ENCODE results near the gene LETM1. TPM values are rescaled to one million over a fixed set of nuclear protein-coding genes. Genes with fewer than 3 reads are reported as not detected.

Gene LETM1
- total and polyA plus RNA-seq, 2 of the 8 experiments (the other 6 are each of a cell fraction or from before 2014, with no cell fraction given), result 19.8 to 50.1 TPM

DNA sequence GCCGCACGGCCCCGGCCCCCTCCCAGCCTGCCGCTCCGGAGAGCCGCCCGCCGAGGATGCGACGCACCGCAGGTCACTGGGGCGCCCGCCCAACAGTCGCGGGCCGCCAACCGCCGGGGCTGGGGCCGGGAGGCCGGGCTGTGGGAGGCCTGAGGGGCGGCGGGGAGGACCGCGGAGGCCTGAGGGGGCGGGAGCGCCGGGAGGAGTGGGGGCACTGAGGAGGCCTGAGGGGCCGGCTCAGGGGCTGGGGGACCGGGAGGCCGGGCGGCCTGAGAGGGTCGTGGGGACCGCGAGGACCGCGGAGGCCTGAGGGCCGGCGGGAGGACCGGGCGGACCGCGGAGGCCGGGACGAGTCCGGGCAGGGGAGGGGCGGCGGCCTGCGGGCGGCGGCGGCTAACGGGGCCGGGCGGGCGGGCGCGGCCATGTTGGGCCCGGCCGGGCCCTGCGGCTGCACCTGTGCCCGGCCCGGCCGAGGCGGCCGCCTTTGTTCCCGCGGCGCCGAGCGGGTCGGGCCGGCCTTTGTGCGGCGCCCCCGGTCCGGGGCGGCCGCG, 15.6 kb upstream of the LETM1 start:
- no peak overlapping the region; the same call in 1 of the 2 replicates for H3K18ac ChIP-seq (ENCODE audit: extremely low read depth, low read length)
- H3K14ac ChIP-seq (ENCODE audit: insufficient read length), result no peak overlapping the region
- no peak overlapping the region for H2AFZ ChIP-seq (ENCODE audit: low read length)
- peak overlapping the region; percentile 79; a peak in 2 of 4 replicates for H3K4me2 ChIP-seq (ENCODE audit: insufficient read depth in 1 of 2, low read depth in 2 of 2, low read length in 2 of 2)
- H3K56ac ChIP-seq (replicated peaks; ENCODE audit: insufficient read length, low read depth, low read length), result no peak overlapping the region
- peaks cover 8% of the 10 kb centered on the region for H3K23me2 ChIP-seq (ENCODE audit: low read depth, low read length)
- H2BK15ac ChIP-seq (ENCODE audit: low read length), result no peak overlapping the region
- H2BK12ac ChIP-seq (ENCODE audit: low read depth, low read length), result no peak overlapping the region
- H2BK120ac ChIP-seq (replicated peaks; ENCODE audit: low read depth, low read length), result no peak overlapping the region
- peaks cover 0 to 9% (median 5%) of the 10 kb centered on the region in 4 experiments; a peak in 6 of 7 replicates for H3K4me1 ChIP-seq (replicated peaks in 1 of 4; ENCODE audit: control insufficient read depth in 3 of 4, insufficient read depth in 4 of 4, low read length in 3 of 4)
- peaks cover 12 to 20% of the 10 kb centered on the region in 2 experiments for H4K20me1 ChIP-seq (replicated peaks in 1 of 2; ENCODE audit: control insufficient read depth in 1 of 2, insufficient read depth in 2 of 2, low read length in 2 of 2)
- H2BK5ac ChIP-seq (ENCODE audit: low read depth, low read length), result no peak overlapping the region
- ChIA-PET CTCF (ENCODE audit: partially characterized antibody) (no interaction called here), POLR2A (ENCODE audit: partially characterized antibody) (no interaction called here)
- no peaks in the 10 kb centered on the region for H3K9me3 ChIP-seq (ENCODE audit: insufficient read depth in 2 of 2, low read depth in 1 of 2, low read length in 1 of 2)
- peak overlapping the region; percentile 12; the same call in 1 of the 2 replicates for H4K8ac ChIP-seq (ENCODE audit: extremely low read depth, insufficient read depth, low read length)
- H3K36me3 ChIP-seq (ENCODE audit: control insufficient read depth in 2 of 4, insufficient read depth in 4 of 4, low read length in 3 of 4), result no peaks in the 10 kb centered on the region
- H4K91ac ChIP-seq (replicated peaks; ENCODE audit: insufficient read length, low read length), result no peak overlapping the region
- peaks cover 12 to 44% of the 10 kb centered on the region in 2 experiments for H3K79me2 ChIP-seq (ENCODE audit: control insufficient read depth in 1 of 2, insufficient read depth in 2 of 2, low read length in 2 of 2)
- peak overlapping the region; percentile 63 to 100 (median 78); a peak in 7 of 8 replicates for H3K4me3 ChIP-seq (ENCODE audit: extremely low read depth in 1 of 4, insufficient read depth in 2 of 4, low read depth in 3 of 4, low read length in 4 of 4)
- no peak overlapping the region for H2BK20ac ChIP-seq (ENCODE audit: low read length)
- FAIRE-seq (no peak), DNase-seq (ENCODE audit: low read depth in 1 of 2, low spot score in 2 of 2) (peak in 1 of 2 experiments; percentile 73)
- peaks cover 10% of the 10 kb centered on the region for H3K79me1 ChIP-seq (ENCODE audit: low read depth, low read length)
- 0% methylated on average over 14 of the region's 79 CpGs; no CpG with 5 or more reads in 1 of the 2 experiments for WGBS, 2 experiments (ENCODE audit: extremely low coverage in 1 of 2, insufficient coverage in 1 of 2, insufficient read length in 1 of 2, insufficient replicate concordance in 2 of 2, low coverage in 1 of 2, low lambda C conversion rate in 2 of 2, missing lambda C conversion rate in 1 of 2)
- no peak overlapping the region for H2AK5ac ChIP-seq (ENCODE audit: low read depth, low read length)
- peak overlapping the region; percentile 33; the same call in 1 of the 2 replicates for H3K27ac ChIP-seq (ENCODE audit: low read depth, low read length)
- no peak overlapping the region for H4K5ac ChIP-seq (ENCODE audit: insufficient read length, low read depth, low read length)
- peak overlapping the region in 3 of 4 experiments; percentile 51 to 91 (median 82); a peak in 5 of 7 replicates for H3K9ac ChIP-seq (replicated peaks in 1 of 4; ENCODE audit: extremely low read depth in 1 of 4, low read depth in 3 of 4, low read length in 3 of 4)
- H3K4ac ChIP-seq (replicated peaks; ENCODE audit: insufficient read length, low read depth, low read length), result no peak overlapping the region
- H3K27me3 ChIP-seq (replicated peaks in 1 of 4; ENCODE audit: control insufficient read depth in 3 of 4, extremely low read depth in 1 of 4, insufficient read depth in 3 of 4, low read length in 3 of 4), result peaks cover 7 to 27% (median 26%) of the 10 kb centered on the region in 4 experiments
- no peak overlapping the region for H3K23ac ChIP-seq (ENCODE audit: insufficient read length)
- no peak for TF ChIP-seq TAF7 (optimal IDR thresholded peaks at IDR 0.05; ENCODE audit: borderline replicate concordance, low read depth, low read length)
- peak; percentile 68; the same call in 1 of the 2 replicates for TF ChIP-seq YY1 (IDR thresholded peaks at IDR 0.05; ENCODE audit: low read depth, low read length)
- peak; percentile 57 for TF ChIP-seq PHF8 (conservative IDR thresholded peaks at IDR 0.05; ENCODE audit: low read depth, low read length)
- no peak for TF ChIP-seq SIX5 (IDR thresholded peaks at IDR 0.05; ENCODE audit: low read depth, low read length)
- TF ChIP-seq POLR2A (IDR thresholded peaks at IDR 0.05; ENCODE audit: control extremely low read depth in 1 of 2, low read depth in 2 of 2, low read length in 2 of 2), result 0 out of 3 replicates have a peak, but pooled peaks of 1 of the 2 experiments have one; percentile 42
- TF ChIP-seq JUND (IDR thresholded peaks at IDR 0.05; ENCODE audit: low read length), result no peak
- TF ChIP-seq NRF1 (IDR thresholded peaks at IDR 0.05; ENCODE audit: low read depth, low read length), result no peak
- no peak for TF ChIP-seq CTCF (IDR thresholded peaks at IDR 0.05; ENCODE audit: control extremely low read depth in 1 of 3, insufficient read depth in 1 of 3, low read depth in 1 of 3, low read length in 3 of 3)
- TF ChIP-seq CHD1 (IDR thresholded peaks at IDR 0.05; ENCODE audit: low read depth, low read length), result no peak
- no peak for TF ChIP-seq FOSL1 (IDR thresholded peaks at IDR 0.05; ENCODE audit: insufficient read depth, low read depth, low read length)
- no peak for TF ChIP-seq GABPA (IDR thresholded peaks at IDR 0.05; ENCODE audit: borderline replicate concordance, insufficient read depth, low read length)
